Loucy (cell line): ENCODE measurements around the gene IGSF21.

Source experiments
- H2AFZ ChIP-seq: fragments of 200-600 bp; sonication (generic); 2 replicates; pipeline ENCODE4 v1.6.0; 2016; ENCODE audit warnings: antibody characterized with exemption, mild to moderate bottlenecking, low read length, moderate library complexity
- H3F3A ChIP-seq: fragments of 200-600 bp; 2 replicates; pipeline ENCODE4 v1.6.0; 2016; ENCODE audit warnings: antibody characterized with exemption, low read depth, mild to moderate bottlenecking
- H3K27me3 ChIP-seq: fragments of 200-600 bp; sonication (generic); 2 replicates; pipeline ENCODE4 v1.6.1; 2014; ENCODE audit warnings: low read length, mild to moderate bottlenecking; ENCODE audit not compliant: insufficient read depth, poor library complexity, severe bottlenecking
- H3K36me3 ChIP-seq: fragments of 200-600 bp; sonication (generic); 2 replicates; pipeline ENCODE4 v1.6.1; 2016; ENCODE audit warnings: low read length; ENCODE audit not compliant: insufficient read depth
- H3K4me1 ChIP-seq: fragments of 200-600 bp; sonication (generic); 2 replicates; pipeline ENCODE4 v1.5.1; 2014; ENCODE audit warnings: low read length, mild to moderate bottlenecking; ENCODE audit not compliant: insufficient read depth, poor library complexity, severe bottlenecking
- H3K4me2 ChIP-seq: fragments of 200-600 bp; sonication (generic); 2 replicates; pipeline ENCODE4 v1.6.0; 2014; ENCODE audit warnings: antibody characterized with exemption, low read length, low read depth, mild to moderate bottlenecking; ENCODE audit not compliant: poor library complexity, severe bottlenecking
- H3K4me3 ChIP-seq: fragments of 200-600 bp; sonication (generic); 2 replicates; pipeline ENCODE4 v1.5.1; 2014; ENCODE audit warnings: low read length, mild to moderate bottlenecking, mixed read lengths; ENCODE audit not compliant: poor library complexity, severe bottlenecking
- H3K79me2 ChIP-seq: fragments of 200-600 bp; sonication (generic); 2 replicates; pipeline ENCODE4 v1.6.1; 2014; ENCODE audit warnings: low read length; ENCODE audit not compliant: insufficient read depth
- H3K9ac ChIP-seq: fragments of 200-600 bp; sonication (generic); 2 replicates; pipeline ENCODE4 v1.6.0; 2014; ENCODE audit warnings: mild to moderate bottlenecking, low read depth, low read length, moderate library complexity; ENCODE audit not compliant: poor library complexity, severe bottlenecking
- H3K9me2 ChIP-seq: fragments of 200-600 bp; sonication (generic); replicated peaks from 2 replicates; pipeline ENCODE4 v1.6.1; 2016; ENCODE audit warnings: low read depth, low read length, mixed read lengths
- H3K9me3 ChIP-seq: fragments of 200-600 bp; sonication (generic); 2 replicates; pipeline ENCODE4 v1.6.1; 2014; ENCODE audit warnings: mild to moderate bottlenecking, antibody characterized with exemption, low read length, low read depth; ENCODE audit not compliant: insufficient read depth
- H4K20me1 ChIP-seq: fragments of 200-600 bp; sonication (generic); 2 replicates; pipeline ENCODE4 v1.6.0; 2014; ENCODE audit warnings: antibody characterized with exemption, low read length, mild to moderate bottlenecking; ENCODE audit not compliant: insufficient read depth, poor library complexity, severe bottlenecking
- EZH2phosphoT487 ChIP-seq: fragments of 200-600 bp; IDR thresholded peaks from 2 replicates; pipeline ENCODE4 v1.6.1; 2018; ENCODE audit warnings: antibody characterized with exemption, mild to moderate bottlenecking, moderate library complexity, borderline replicate concordance
- TF ChIP-seq, protein P1 (sequence below): fragments of 200-600 bp; sonication (generic); conservative IDR thresholded peaks from 2 replicates; pipeline ENCODE4 v1.5.1; 2014; ENCODE audit warnings: mild to moderate bottlenecking, antibody characterized with exemption, low read length

IGSF21 gene

DNA sequence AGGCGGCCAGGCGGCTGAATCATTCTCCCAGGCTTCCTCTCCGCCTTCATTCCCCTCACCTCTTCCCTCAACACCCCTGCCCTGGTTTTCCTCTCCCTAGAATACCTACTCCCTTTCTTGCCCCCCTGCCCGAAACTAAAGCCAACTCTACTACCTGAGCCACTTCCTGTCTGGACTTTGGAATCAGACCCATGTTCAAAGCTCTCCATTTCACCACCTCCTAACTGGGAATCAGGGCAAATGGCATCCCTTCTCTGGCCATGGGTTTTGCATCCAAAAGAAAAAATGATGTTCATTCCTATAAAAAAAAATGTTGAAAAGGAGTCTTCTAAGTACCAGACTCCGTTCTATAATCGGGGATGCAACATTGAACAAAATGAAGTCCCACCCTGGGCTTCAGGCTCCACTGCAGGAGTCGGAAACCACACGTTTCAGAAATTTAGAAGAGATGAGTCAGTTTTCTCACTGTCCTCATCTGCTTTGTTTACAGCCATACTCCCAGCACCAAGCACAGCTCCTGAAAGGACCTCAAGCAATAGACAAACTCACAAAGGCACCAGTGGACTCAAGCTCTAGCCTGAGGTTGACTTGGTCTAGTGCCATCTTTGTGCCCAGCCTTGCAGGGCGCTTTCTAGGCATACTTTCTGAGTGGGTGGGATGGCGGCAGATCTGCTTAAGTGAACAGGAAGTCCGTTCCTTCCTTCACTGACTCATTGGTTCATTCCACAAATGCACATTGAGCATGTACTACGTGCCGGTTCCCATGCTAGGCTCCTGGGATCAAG, 176.2 kb downstream of the IGSF21 start:
- H3K4me3 ChIP-seq, result no peak overlapping the region
- H3K4me2 ChIP-seq, result no peak overlapping the region
- H4K20me1 ChIP-seq, result no peaks in the 10 kb centered on the region
- no peaks in the 10 kb centered on the region for H3K9me2 ChIP-seq
- H2AFZ ChIP-seq, result no peak overlapping the region
- H3K9me3 ChIP-seq, result no peaks in the 10 kb centered on the region
- no peaks in the 10 kb centered on the region for H3K36me3 ChIP-seq
- H3K9ac ChIP-seq, result no peak overlapping the region
- H3F3A ChIP-seq, result no peaks in the 10 kb centered on the region
- TF ChIP-seq EZH2phosphoT487, result no peak
- TF ChIP-seq, protein P1, sequence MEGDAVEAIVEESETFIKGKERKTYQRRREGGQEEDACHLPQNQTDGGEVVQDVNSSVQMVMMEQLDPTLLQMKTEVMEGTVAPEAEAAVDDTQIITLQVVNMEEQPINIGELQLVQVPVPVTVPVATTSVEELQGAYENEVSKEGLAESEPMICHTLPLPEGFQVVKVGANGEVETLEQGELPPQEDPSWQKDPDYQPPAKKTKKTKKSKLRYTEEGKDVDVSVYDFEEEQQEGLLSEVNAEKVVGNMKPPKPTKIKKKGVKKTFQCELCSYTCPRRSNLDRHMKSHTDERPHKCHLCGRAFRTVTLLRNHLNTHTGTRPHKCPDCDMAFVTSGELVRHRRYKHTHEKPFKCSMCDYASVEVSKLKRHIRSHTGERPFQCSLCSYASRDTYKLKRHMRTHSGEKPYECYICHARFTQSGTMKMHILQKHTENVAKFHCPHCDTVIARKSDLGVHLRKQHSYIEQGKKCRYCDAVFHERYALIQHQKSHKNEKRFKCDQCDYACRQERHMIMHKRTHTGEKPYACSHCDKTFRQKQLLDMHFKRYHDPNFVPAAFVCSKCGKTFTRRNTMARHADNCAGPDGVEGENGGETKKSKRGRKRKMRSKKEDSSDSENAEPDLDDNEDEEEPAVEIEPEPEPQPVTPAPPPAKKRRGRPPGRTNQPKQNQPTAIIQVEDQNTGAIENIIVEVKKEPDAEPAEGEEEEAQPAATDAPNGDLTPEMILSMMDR, result no peak
- no peaks in the 10 kb centered on the region for H3K27me3 ChIP-seq
- H3K79me2 ChIP-seq, result no peaks in the 10 kb centered on the region
- H3K4me1 ChIP-seq, result no peaks in the 10 kb centered on the region

DNA sequence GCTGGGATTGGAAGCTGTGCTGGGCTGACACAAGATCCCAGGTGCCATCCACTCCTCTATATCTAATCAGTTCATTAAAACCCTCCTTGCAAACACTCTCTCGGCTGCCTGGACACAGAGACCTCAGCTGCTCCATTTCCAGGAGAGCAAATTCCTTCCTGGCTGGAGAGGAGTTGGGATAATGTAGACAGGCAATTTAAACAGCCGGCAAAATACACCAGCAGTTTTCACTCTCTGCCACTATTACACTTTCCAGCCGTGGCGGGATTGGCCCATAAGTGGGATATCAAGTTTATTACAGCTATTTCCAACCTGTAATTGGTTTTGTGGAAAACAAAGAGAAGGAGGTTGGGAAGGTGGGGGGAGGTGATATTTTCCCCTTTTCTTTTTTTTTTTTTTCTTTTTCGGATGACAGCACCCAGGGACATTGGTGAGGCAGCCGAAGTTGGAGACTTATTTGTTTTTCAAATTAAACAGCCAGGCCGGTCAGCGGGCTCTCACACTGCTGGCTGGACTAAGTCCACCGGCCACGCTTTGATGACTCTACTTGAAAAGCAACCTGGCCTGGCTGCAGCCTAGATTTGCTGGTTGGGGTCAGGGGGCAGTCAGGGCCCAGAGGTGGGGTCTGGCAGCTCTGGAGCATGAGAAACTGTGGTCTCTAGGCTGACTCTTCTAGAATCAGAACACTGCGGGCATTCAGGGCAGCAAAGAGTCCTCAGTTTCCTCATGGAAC, 177.4 kb downstream of the IGSF21 start:
- no peak for TF ChIP-seq EZH2phosphoT487
- TF ChIP-seq, protein P1, result no peak
- no peaks in the 10 kb centered on the region for H3K9me2 ChIP-seq

DNA sequence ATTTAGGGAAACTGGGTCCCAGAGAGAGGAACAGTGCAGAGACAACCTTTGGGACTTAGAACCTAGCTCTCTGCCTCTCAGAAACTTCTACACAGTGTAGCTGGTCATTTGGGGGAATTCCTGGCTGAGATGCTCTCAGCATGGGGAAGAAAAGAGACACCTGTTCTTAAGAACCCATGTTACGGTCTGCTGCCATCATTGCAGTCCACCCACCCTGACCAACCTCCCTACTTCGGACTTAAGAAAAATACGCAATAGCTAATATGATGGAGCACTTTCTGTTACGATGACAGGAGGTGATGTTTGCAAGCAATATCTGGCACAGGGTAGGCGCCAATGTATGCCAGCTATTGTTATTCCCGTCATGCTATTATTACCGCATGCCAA, 177.9 kb downstream of the IGSF21 start:
- H3K9me2 ChIP-seq, result no peaks in the 10 kb centered on the region
- H3K79me2 ChIP-seq, result no peaks in the 10 kb centered on the region
- no peaks in the 10 kb centered on the region for H3K27me3 ChIP-seq
- no peak overlapping the region for H3K4me3 ChIP-seq
- TF ChIP-seq EZH2phosphoT487, result no peak
- TF ChIP-seq, protein P1, result no peak
- no peak overlapping the region for H3K9ac ChIP-seq
- H2AFZ ChIP-seq, result no peak overlapping the region
- no peaks in the 10 kb centered on the region for H3K36me3 ChIP-seq
- no peaks in the 10 kb centered on the region for H4K20me1 ChIP-seq
- H3K4me1 ChIP-seq, result no peaks in the 10 kb centered on the region
- no peak overlapping the region for H3K4me2 ChIP-seq
- H3K9me3 ChIP-seq, result no peaks in the 10 kb centered on the region
- no peaks in the 10 kb centered on the region for H3F3A ChIP-seq

More for the DNA sequence above, 177.4 kb downstream of the IGSF21 start:
- no peaks in the 10 kb centered on the region for H3K27me3 ChIP-seq
- no peaks in the 10 kb centered on the region for H3K4me1 ChIP-seq
- no peaks in the 10 kb centered on the region for H4K20me1 ChIP-seq
- H2AFZ ChIP-seq, result no peak overlapping the region
- no peaks in the 10 kb centered on the region for H3K9me3 ChIP-seq
- no peak overlapping the region for H3K9ac ChIP-seq
- H3K36me3 ChIP-seq, result no peaks in the 10 kb centered on the region
- no peak overlapping the region for H3K4me2 ChIP-seq
- no peaks in the 10 kb centered on the region for H3K79me2 ChIP-seq
- H3F3A ChIP-seq, result no peaks in the 10 kb centered on the region
- no peak overlapping the region for H3K4me3 ChIP-seq
